Common myeloid progenitor, CD34-positive (primary cell): ENCODE results near the gene DOCK7.

Source experiments
- CTCF ChIA-PET: fragments of 350-600 bp; sonication (Branson Sonifier 250); formaldehyde crosslinking; loops from one replicate; lab custom pipeline; 2021; ENCODE audit warnings: antibody characterized with exemption; lab: Charles Lee
- POLR2A ChIA-PET: fragments of 350-600 bp; sonication (Branson Sonifier 250); formaldehyde crosslinking; loops from one replicate; lab custom pipeline; 2021; ENCODE audit warnings: antibody characterized with exemption; lab: Charles Lee
- DNase-seq, 3 donors: peaks; one replicate each; pipeline versions ENCODE4 v3.0.0 to v3.0.0-alpha.2; 2013
- H3K27ac ChIP-seq, 2 experiments: 1 replicate in 1 of 2; 2 replicates in 1 of 2; pipeline ENCODE4 v1.7.0; 2013; ENCODE audit warnings: inconsistent platforms in 2 of 2, low read length in 2 of 2, mild to moderate bottlenecking in 2 of 2, low read depth in 1 of 2, moderate library complexity in 1 of 2; ENCODE audit not compliant: severe bottlenecking in 2 of 2, insufficient read depth in 1 of 2, poor library complexity in 1 of 2
- H3K27me3 ChIP-seq, 5 experiments: replicated peaks in 2 of 5; 1 replicate in 3 of 5; 2 replicates in 2 of 5; pipeline versions ENCODE4 v1.6.1 to v1.7.0; 2013; ENCODE audit warnings: low read length in 4 of 5, mild to moderate bottlenecking in 2 of 5, moderate library complexity in 2 of 5, inconsistent platforms in 1 of 5; ENCODE audit not compliant: insufficient read depth in 5 of 5, control insufficient read depth in 4 of 5
- H3K36me3 ChIP-seq, 4 experiments: 1 replicate in 2 of 4; 2 replicates in 2 of 4; pipeline versions ENCODE4 v1.6.1 to v1.7.0; 2013; ENCODE audit warnings: low read length in 3 of 4, control low read depth in 1 of 4, mild to moderate bottlenecking in 1 of 4; ENCODE audit not compliant: control insufficient read depth in 4 of 4, insufficient read depth in 4 of 4
- H3K4me1 ChIP-seq, 4 experiments: 1 replicate in 3 of 4; 2 replicates in 1 of 4; pipeline versions ENCODE4 v1.6.1 to v1.7.1; 2013; ENCODE audit warnings: low read length in 3 of 4, mild to moderate bottlenecking in 3 of 4, control low read depth in 1 of 4, inconsistent platforms in 1 of 4, moderate library complexity in 1 of 4; ENCODE audit not compliant: control insufficient read depth in 4 of 4, insufficient read depth in 4 of 4; ENCODE audit errors: control extremely low read depth in 1 of 4
- H3K4me3 ChIP-seq, 7 experiments: 1 replicate in 4 of 7; 2 replicates in 3 of 7; pipeline versions ENCODE4 v1.5.1 to v1.7.0; 2013; ENCODE audit warnings: mild to moderate bottlenecking in 7 of 7, low read length in 6 of 7, moderate library complexity in 6 of 7, inconsistent platforms in 2 of 7, low read depth in 2 of 7, control low read depth in 1 of 7; ENCODE audit not compliant: insufficient read depth in 4 of 7, control insufficient read depth in 1 of 7; ENCODE audit errors: extremely low read depth in 1 of 7
- H3K9me3 ChIP-seq, 5 experiments: 1 replicate in 4 of 5; 2 replicates in 1 of 5; pipeline versions ENCODE4 v1.6.1 to v1.7.1; 2013; ENCODE audit warnings: low read length in 4 of 5, mild to moderate bottlenecking in 2 of 5, inconsistent platforms in 1 of 5, low read depth in 1 of 5, moderate library complexity in 1 of 5; ENCODE audit not compliant: control insufficient read depth in 4 of 5, insufficient read depth in 2 of 5; ENCODE audit errors: control extremely low read depth in 1 of 5
- WGBS: methylation state at CpG from one replicate; pipeline ENCODE4 v1.1.5; 2013; ENCODE audit not compliant: insufficient coverage; 5-methylcytosine and 5-hydroxymethylcytosine counted together

Gene DOCK7

GRCh38 chr1:62435231-62436038 is 252.8 kb downstream of the DOCK7 start:
- no peaks in the 10 kb centered on the region for H3K36me3 ChIP-seq
- no peaks in the 10 kb centered on the region for H3K9me3 ChIP-seq
- peak overlapping the region; percentile 99 to 100 for H3K27ac ChIP-seq
- 51% methylated on average over 30 of the region's 31 CpGs for WGBS
- peak in 1 of 3 donors; percentile 7 for DNase-seq
- no peaks in the 10 kb centered on the region for H3K27me3 ChIP-seq
- H3K4me3 ChIP-seq, result peak overlapping the region; percentile 75 to 98 (median 93)
- POLR2A ChIA-PET, result interaction anchor here (0.6 to 1.2 kb wide), 2 partner anchors 10 to 884 kb away, joined by 4 to 5 read pairs; no protein-coding TSS in a partner anchor
- H3K4me1 ChIP-seq, result peaks cover 11 to 33% (median 21%) of the 10 kb centered on the region in 4 experiments
- CTCF ChIA-PET, result interaction anchor here (1.0 to 1.6 kb wide), 3 partner anchors 8 to 260 kb away, joined by 3 to 4 read pairs (median 4); no protein-coding TSS in a partner anchor

- H3K36me3 ChIP-seq, result no peaks in the 10 kb centered on the region
- 96% methylated on average over 12 of the region's 12 CpGs for WGBS
- no peak overlapping the region for H3K27ac ChIP-seq
- H3K4me3 ChIP-seq, result no peak overlapping the region
- POLR2A ChIA-PET, result no interaction called here
- DNase-seq, result no peak
- H3K9me3 ChIP-seq, result no peaks in the 10 kb centered on the region
- no peaks in the 10 kb centered on the region for H3K27me3 ChIP-seq
- CTCF ChIA-PET, result interaction anchor here (1.0 to 1.6 kb wide), 2 partner anchors 259 to 262 kb away, joined by 3 to 4 read pairs; no protein-coding TSS in a partner anchor
- H3K4me1 ChIP-seq, result peaks cover 10 to 28% (median 19%) of the 10 kb centered on the region in 4 experiments
Measured at GRCh38 chr1:62434618-62435001, 253.6 kb downstream of the DOCK7 start.

- 98% methylated on average over 6 of the region's 10 CpGs for WGBS
- peaks cover 9 to 24% (median 18%) of the 10 kb centered on the region in 4 experiments for H3K4me1 ChIP-seq
- no peaks in the 10 kb centered on the region for H3K36me3 ChIP-seq
- H3K27me3 ChIP-seq, result no peaks in the 10 kb centered on the region
- no peak overlapping the region for H3K27ac ChIP-seq
- H3K9me3 ChIP-seq, result no peaks in the 10 kb centered on the region
- CTCF ChIA-PET, result interaction anchor here (0.7 to 1.0 kb wide), 3 partner anchors 9 to 298 kb away, joined by 3 read pairs; no protein-coding TSS in a partner anchor
- POLR2A ChIA-PET, result no interaction called here
- no peak overlapping the region for H3K4me3 ChIP-seq
- peak; percentile 16 to 49 (median 41) for DNase-seq
Measured at GRCh38 chr1:62433861-62434617, 254.1 kb downstream of the DOCK7 start.

- no peak overlapping the region for H3K27ac ChIP-seq
- no peak for DNase-seq
- peaks cover 0 to 15% (median 9%) of the 10 kb centered on the region in 4 experiments for H3K4me1 ChIP-seq
- H3K4me3 ChIP-seq, result no peak overlapping the region
- CTCF ChIA-PET, result interaction anchor here (0.6 kb wide), 1 partner anchor 322 kb away, joined by 3 read pairs; no protein-coding TSS in a partner anchor
- H3K27me3 ChIP-seq, result no peaks in the 10 kb centered on the region
- 100% methylated on average over 1 of the region's 2 CpGs for WGBS
- no peaks in the 10 kb centered on the region for H3K9me3 ChIP-seq
- no peaks in the 10 kb centered on the region for H3K36me3 ChIP-seq
- POLR2A ChIA-PET, result interaction anchor here (0.8 kb wide), 1 partner anchor 1691 kb away, joined by 3 read pairs; no protein-coding TSS in a partner anchor
Measured at GRCh38 chr1:62429581-62429980, 258.6 kb downstream of the DOCK7 start.

GRCh38 chr1:62428351-62428750 is 259.8 kb downstream of the DOCK7 start:
- Histone ChIP-seq H3K4me3 (no peak overlapping the region), H3K27me3 (no peaks in the 10 kb centered on the region), H3K36me3 (peaks cover 0 to 2% (median 0%) of the 10 kb centered on the region in 4 experiments), H3K4me1 (peaks cover 0 to 15% (median 9%) of the 10 kb centered on the region in 4 experiments), H3K27ac (no peak overlapping the region), H3K9me3 (no peaks in the 10 kb centered on the region)
- WGBS, result 100% methylated on average over 2 of the region's 4 CpGs
- CTCF ChIA-PET, result interaction anchor here (1.3 kb wide), 1 partner anchor 12 kb away, joined by 4 read pairs; no protein-coding TSS in a partner anchor
- DNase-seq, result no peak
- POLR2A ChIA-PET, result no interaction called here

- CTCF ChIA-PET, result interaction anchor here (1.0 to 1.3 kb wide), 3 partner anchors 9 to 230 kb away, joined by 3 to 4 read pairs (median 3); no protein-coding TSS in a partner anchor
- Histone ChIP-seq H3K27ac (no peak overlapping the region), H3K27me3 (no peaks in the 10 kb centered on the region), H3K36me3 (peaks cover 0 to 2% (median 0%) of the 10 kb centered on the region in 4 experiments), H3K4me3 (no peak overlapping the region), H3K9me3 (no peaks in the 10 kb centered on the region), H3K4me1 (peaks cover 0 to 15% (median 9%) of the 10 kb centered on the region in 4 experiments)
- POLR2A ChIA-PET, result interaction anchor here (2.0 kb wide), 1 partner anchor 9 kb away, joined by 5 read pairs; no protein-coding TSS in a partner anchor
- DNase-seq, result no peak
- no CpG with 5 or more reads among the region's 1 CpG for WGBS
Measured at GRCh38 chr1:62426794-62427193, 261.4 kb downstream of the DOCK7 start.
